CD14-positive monocyte (primary cell): ENCODE data around the gene CRMP1. TPM values are rescaled to one million over a fixed set of nuclear protein-coding genes. Genes with fewer than 3 reads are reported as not detected.

Source experiments
- DNase-seq, 3 donors: peaks; one replicate each; pipeline ENCODE4 v3.0.0-alpha.2; 2011 to 2022
- H2AFZ ChIP-seq: 2 replicates; pipeline ENCODE4 v1.6.0; 2012; ENCODE audit warnings: mild to moderate bottlenecking, low read depth, low read length, inconsistent platforms; ENCODE audit not compliant: insufficient read depth, poor library complexity, severe bottlenecking
- H3K27ac ChIP-seq, 2 donors: 1 replicate in 1 of 2; 2 replicates in 1 of 2; pipeline ENCODE4 v1.5.1; 2012 to 2013; ENCODE audit warnings: low read length in 2 of 2, control low read depth in 1 of 2, inconsistent platforms in 1 of 2, low read depth in 1 of 2, mild to moderate bottlenecking in 1 of 2
- H3K27me3 ChIP-seq, 2 donors: one replicate each; pipeline versions ENCODE4 v1.6.0 to v1.6.1; 2011 to 2013; ENCODE audit warnings: low read length in 2 of 2; ENCODE audit not compliant: control insufficient read depth in 2 of 2, insufficient read depth in 2 of 2
- H3K36me3 ChIP-seq, 2 donors: replicated peaks in 1 of 2; 1 replicate in 1 of 2; 2 replicates in 1 of 2; pipeline versions ENCODE4 v1.5.1 to v1.6.1; 2012 to 2013; ENCODE audit warnings: low read length in 2 of 2, control low read depth in 1 of 2, inconsistent platforms in 1 of 2, mild to moderate bottlenecking in 1 of 2; ENCODE audit not compliant: insufficient read depth in 2 of 2, control insufficient read depth in 1 of 2
- H3K4me1 ChIP-seq, 2 donors: 1 replicate in 1 of 2; 2 replicates in 1 of 2; pipeline versions ENCODE4 v1.5.1 to v1.6.1; 2012 to 2013; ENCODE audit warnings: low read length in 2 of 2, control low read depth in 1 of 2, inconsistent platforms in 1 of 2, mild to moderate bottlenecking in 1 of 2, moderate library complexity in 1 of 2; ENCODE audit not compliant: insufficient read depth in 2 of 2, control insufficient read depth in 1 of 2
- H3K4me2 ChIP-seq: replicated peaks from 2 replicates; pipeline ENCODE3; 2012; ENCODE audit warnings: low read length, moderate library complexity, mild to moderate bottlenecking; ENCODE audit not compliant: poor library complexity, severe bottlenecking; ENCODE audit errors: extremely low read depth
- H3K4me3 ChIP-seq, 3 experiments: fragments of 200-600 bp in 1 of 3; sonication (generic) in 1 of 3; replicated peaks in 1 of 3; 1 replicate in 2 of 3; 2 replicates in 1 of 3; pipeline ENCODE4 v1.5.1; 2011 to 2013; ENCODE audit warnings: low read length in 3 of 3, mild to moderate bottlenecking in 3 of 3, control low read depth in 2 of 3, low read depth in 2 of 3, inconsistent platforms in 1 of 3, moderate library complexity in 1 of 3
- H3K79me2 ChIP-seq: 2 replicates; pipeline ENCODE4 v1.6.0; 2012; ENCODE audit warnings: mild to moderate bottlenecking, control low read depth, inconsistent platforms, low read length, moderate library complexity; ENCODE audit not compliant: insufficient read depth
- H3K9ac ChIP-seq: 2 replicates; pipeline ENCODE4 v1.6.0; 2017; ENCODE audit warnings: low read length, mild to moderate bottlenecking; ENCODE audit not compliant: insufficient read depth, poor library complexity, severe bottlenecking
- H3K9me3 ChIP-seq, 2 donors: replicated peaks in 1 of 2; 1 replicate in 1 of 2; 2 replicates in 1 of 2; pipeline versions ENCODE4 v1.5.1 to v1.6.1; 2012 to 2013; ENCODE audit warnings: low read length in 2 of 2, control low read depth in 1 of 2; ENCODE audit not compliant: control insufficient read depth in 1 of 2, insufficient read depth in 1 of 2
- H4K20me1 ChIP-seq: 2 replicates; pipeline ENCODE4 v1.6.0; 2012; ENCODE audit warnings: mild to moderate bottlenecking, low read length, control low read depth, moderate library complexity; ENCODE audit not compliant: insufficient read depth
- H3K27ac Mint-ChIP-seq, 7 donors: one replicate each; pipeline ENCODE4 v1.8.0; 2020; ENCODE audit warnings: mild to moderate bottlenecking in 7 of 7, mixed read lengths in 7 of 7, moderate library complexity in 6 of 7, inconsistent platforms in 2 of 7
- H3K27me3 Mint-ChIP-seq, 3 donors: one replicate each; pipeline ENCODE4 v1.8.0; 2021 to 2022; ENCODE audit warnings: low read depth in 3 of 3, mild to moderate bottlenecking in 3 of 3, mixed read lengths in 3 of 3, moderate library complexity in 3 of 3, inconsistent platforms in 1 of 3
- H3K36me3 Mint-ChIP-seq, 2 donors: one replicate each; pipeline ENCODE4 v1.8.0; 2020; ENCODE audit warnings: mixed read lengths in 2 of 2, inconsistent platforms in 1 of 2, mild to moderate bottlenecking in 1 of 2
- H3K4me1 Mint-ChIP-seq: one replicate; pipeline ENCODE4 v1.8.0; 2020; ENCODE audit warnings: mild to moderate bottlenecking, mixed read lengths
- H3K4me3 Mint-ChIP-seq, 2 donors: one replicate each; pipeline ENCODE4 v1.8.0; 2020; ENCODE audit warnings: mild to moderate bottlenecking in 2 of 2, mixed read lengths in 2 of 2, moderate library complexity in 1 of 2
- H3K9me3 Mint-ChIP-seq, 7 donors: one replicate each; pipeline ENCODE4 v1.8.0; 2020 to 2022; ENCODE audit warnings: mixed read lengths in 7 of 7, mild to moderate bottlenecking in 6 of 7, moderate library complexity in 6 of 7, inconsistent platforms in 2 of 7
- WGBS: methylation state at CpG from one replicate; pipeline ENCODE4 v1.1.5; 2013; ENCODE audit warnings: missing lambda C conversion rate; ENCODE audit not compliant: insufficient coverage; 5-methylcytosine and 5-hydroxymethylcytosine counted together
- intact Hi-C, 2 donors: fragments of 100-400 bp; cut with micrococcal nuclease; formaldehyde crosslinking; loops; one replicate each; pipeline versions ENCODE4 v1.15.0 to v1.15.1; 2023
- polyA plus RNA-seq, 3 donors: library from polyadenylated mRNA; depleted of rRNA in 1 of 3; unstranded in 2 of 3; stranded (reverse) in 1 of 3; fragments of 300-500 nt in 2 of 3; fragments of >200 nt in 1 of 3; fragmentation: Illumina TruSeq in 2 of 3; gene quantifications; 1 replicate in 2 of 3; 2 replicates in 1 of 3; pipeline ENCODE4 v1.2.3, GENCODE V29; 2012 to 2021
- TF ChIP-seq, protein P1 (sequence below): fragments of 200-600 bp; IDR thresholded peaks from one replicate; pipeline ENCODE4 v1.8.0; 2022; ENCODE audit warnings: antibody characterized with exemption, mild to moderate bottlenecking

CRMP1 gene
- polyA plus RNA-seq, 3 donors: not detected

DNA sequence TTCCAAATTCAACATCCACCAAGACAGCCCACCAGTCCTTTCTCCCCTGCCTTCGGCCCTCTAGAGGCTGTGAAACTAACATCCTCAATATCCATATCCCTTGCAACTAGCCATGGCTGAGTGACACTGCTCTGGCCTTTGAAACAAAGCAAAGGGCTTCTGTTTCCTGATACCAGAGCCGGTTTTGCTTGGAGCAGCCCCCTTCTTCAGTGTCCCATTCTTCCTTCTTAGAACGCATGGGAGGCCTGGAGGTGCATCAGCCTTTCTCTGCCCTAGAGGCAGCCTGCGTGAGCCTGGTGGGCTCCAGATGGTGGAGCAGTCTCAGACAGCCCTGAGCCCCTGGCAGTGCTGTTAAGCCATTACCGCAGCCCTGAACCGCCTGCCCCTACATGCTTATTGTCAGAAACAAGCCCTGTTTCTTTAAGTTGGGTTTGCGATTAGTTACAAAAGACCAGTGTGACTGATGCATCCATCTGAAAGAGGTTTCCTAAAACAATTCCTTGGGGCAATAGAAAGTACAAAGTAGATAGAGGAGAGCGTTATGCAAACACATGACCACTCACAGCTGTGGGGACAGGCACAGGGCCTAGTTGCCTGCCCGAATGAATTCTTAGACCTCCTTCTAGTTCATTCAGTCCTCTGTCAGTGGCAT lies 107.8 kb downstream of the CRMP1 start:
- H2AFZ ChIP-seq: no peak overlapping the region
- Mint-ChIP-seq H3K4me1 (no peaks in the 10 kb centered on the region), H3K27ac (peak overlapping the region in 1 of 7 donors; percentile 31), H3K9me3 (peaks cover 4 to 16% (median 7%) of the 10 kb centered on the region in 7 donors), H3K4me3 (no peak overlapping the region), H3K36me3 (no peaks in the 10 kb centered on the region), H3K27me3 (peaks cover 0 to 3% (median 2%) of the 10 kb centered on the region in 3 donors)
- 95% methylated on average over 7 of the region's 9 CpGs for WGBS
- DNase-seq: no peak
- no peak overlapping the region for H3K4me3 ChIP-seq
- intact Hi-C loops: no loop called here
- TF ChIP-seq, protein P1, sequence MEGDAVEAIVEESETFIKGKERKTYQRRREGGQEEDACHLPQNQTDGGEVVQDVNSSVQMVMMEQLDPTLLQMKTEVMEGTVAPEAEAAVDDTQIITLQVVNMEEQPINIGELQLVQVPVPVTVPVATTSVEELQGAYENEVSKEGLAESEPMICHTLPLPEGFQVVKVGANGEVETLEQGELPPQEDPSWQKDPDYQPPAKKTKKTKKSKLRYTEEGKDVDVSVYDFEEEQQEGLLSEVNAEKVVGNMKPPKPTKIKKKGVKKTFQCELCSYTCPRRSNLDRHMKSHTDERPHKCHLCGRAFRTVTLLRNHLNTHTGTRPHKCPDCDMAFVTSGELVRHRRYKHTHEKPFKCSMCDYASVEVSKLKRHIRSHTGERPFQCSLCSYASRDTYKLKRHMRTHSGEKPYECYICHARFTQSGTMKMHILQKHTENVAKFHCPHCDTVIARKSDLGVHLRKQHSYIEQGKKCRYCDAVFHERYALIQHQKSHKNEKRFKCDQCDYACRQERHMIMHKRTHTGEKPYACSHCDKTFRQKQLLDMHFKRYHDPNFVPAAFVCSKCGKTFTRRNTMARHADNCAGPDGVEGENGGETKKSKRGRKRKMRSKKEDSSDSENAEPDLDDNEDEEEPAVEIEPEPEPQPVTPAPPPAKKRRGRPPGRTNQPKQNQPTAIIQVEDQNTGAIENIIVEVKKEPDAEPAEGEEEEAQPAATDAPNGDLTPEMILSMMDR: no peak
- no peak overlapping the region for H3K27ac ChIP-seq
- H4K20me1 ChIP-seq: no peaks in the 10 kb centered on the region
- H3K4me1 ChIP-seq: no peaks in the 10 kb centered on the region
- no peaks in the 10 kb centered on the region for H3K36me3 ChIP-seq
- peaks cover 0 to 7% of the 10 kb centered on the region in 2 donors for H3K9me3 ChIP-seq
- H3K79me2 ChIP-seq: no peaks in the 10 kb centered on the region
- H3K9ac ChIP-seq: no peak overlapping the region
- H3K27me3 ChIP-seq: no peaks in the 10 kb centered on the region
- H3K4me2 ChIP-seq: no peak overlapping the region

DNA sequence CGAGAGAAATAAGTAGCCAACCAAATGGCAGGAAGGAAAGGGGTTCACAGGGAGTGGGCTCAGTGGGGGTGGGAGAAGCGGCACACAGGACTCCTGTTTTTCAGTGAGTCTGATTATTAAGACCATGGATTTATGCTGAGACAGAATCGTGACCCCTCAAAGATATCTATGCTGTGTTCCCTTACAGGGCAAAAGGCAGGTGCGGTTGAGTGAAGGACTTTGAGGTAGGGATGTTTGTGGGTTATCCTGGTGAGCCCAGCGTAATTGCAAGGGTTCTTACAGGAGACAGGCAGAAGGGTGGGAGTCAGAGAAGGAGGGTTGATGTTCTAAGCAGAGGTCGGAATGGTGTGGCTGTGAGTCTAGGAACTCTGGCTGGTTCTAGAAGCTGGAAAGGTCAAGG lies 108.9 kb downstream of the CRMP1 start:
- H3K4me1 Mint-ChIP-seq: no peaks in the 10 kb centered on the region
- Histone ChIP-seq H3K27ac (no peak overlapping the region), H2AFZ (no peak overlapping the region), H3K4me2 (no peak overlapping the region), H4K20me1 (no peaks in the 10 kb centered on the region), H3K9me3 (peaks cover 0 to 7% of the 10 kb centered on the region in 2 donors), H3K27me3 (no peaks in the 10 kb centered on the region), H3K79me2 (no peaks in the 10 kb centered on the region), H3K4me1 (no peaks in the 10 kb centered on the region), H3K9ac (no peak overlapping the region), H3K4me3 (no peak overlapping the region), H3K36me3 (no peaks in the 10 kb centered on the region)
- WGBS: 85% methylated on average over 4 of the region's 6 CpGs
- peaks cover 0 to 3% (median 2%) of the 10 kb centered on the region in 3 donors for H3K27me3 Mint-ChIP-seq
- H3K9me3 Mint-ChIP-seq: peaks cover 4 to 16% (median 7%) of the 10 kb centered on the region in 7 donors
- H3K36me3 Mint-ChIP-seq: no peaks in the 10 kb centered on the region
- intact Hi-C loops: no loop called here
- H3K4me3 Mint-ChIP-seq: no peak overlapping the region
- TF ChIP-seq, protein P1: no peak
- no peak for DNase-seq
- no peak overlapping the region for H3K27ac Mint-ChIP-seq
